Spleen (tissue), 11 donors: Measurements from ENCODE around the gene WNK2. TPM values are rescaled to one million over a fixed set of nuclear protein-coding genes. Genes with fewer than 3 reads are reported as not detected.

Source experiments
- DNase-seq: peaks from one replicate; pipeline ENCODE4 v3.0.0-alpha.2; 2020
- H3K27ac ChIP-seq, 8 donors: fragments of 200-600 bp; sonication (generic) in 7 of 8; 1 replicate in 4 of 8; 2 replicates in 4 of 8; pipeline versions ENCODE4 v1.5.0 to v1.8.0; 2016 to 2021; ENCODE audit warnings: inconsistent platforms in 4 of 8, mild to moderate bottlenecking in 4 of 8, moderate library complexity in 1 of 8
- H3K27me3 ChIP-seq, 7 donors: fragments of 200-600 bp; sonication (generic) in 6 of 7; replicated peaks in 1 of 7; 1 replicate in 4 of 7; 2 replicates in 3 of 7; pipeline versions ENCODE4 v1.5.0 to v1.8.0; 2016 to 2021; ENCODE audit warnings: inconsistent platforms in 3 of 7, mild to moderate bottlenecking in 1 of 7
- H3K36me3 ChIP-seq, 6 donors: fragments of 200-600 bp; sonication (generic) in 5 of 6; 1 replicate in 4 of 6; 2 replicates in 2 of 6; pipeline versions ENCODE4 v1.5.0 to v1.8.0; 2016 to 2021; ENCODE audit warnings: inconsistent platforms in 2 of 6
- H3K4me1 ChIP-seq, 6 donors: fragments of 200-600 bp; sonication (generic) in 5 of 6; 1 replicate in 3 of 6; 2 replicates in 3 of 6; pipeline versions ENCODE4 v1.5.0 to v1.8.0; 2016 to 2021; ENCODE audit warnings: inconsistent platforms in 3 of 6
- H3K4me3 ChIP-seq, 8 donors: fragments of 200-600 bp; sonication (generic) in 7 of 8; 1 replicate in 4 of 8; 2 replicates in 4 of 8; pipeline versions ENCODE4 v1.5.0 to v1.8.0; 2016 to 2021; ENCODE audit warnings: inconsistent platforms in 4 of 8, mild to moderate bottlenecking in 4 of 8, moderate library complexity in 2 of 8
- H3K9me3 ChIP-seq, 8 donors: fragments of 200-600 bp; sonication (generic) in 7 of 8; 1 replicate in 4 of 8; 2 replicates in 4 of 8; pipeline versions ENCODE4 v1.5.0 to v1.8.0; 2016 to 2021; ENCODE audit warnings: inconsistent platforms in 4 of 8
- CTCF ChIP-seq, 11 experiments: fragments of 200-600 bp in 7 of 11; fragments of 450-650 bp in 4 of 11; sonication (generic) in 4 of 11; IDR thresholded peaks in 8 of 11; conservative IDR thresholded peaks in 3 of 11; 1 replicate in 7 of 11; 2 replicates in 4 of 11; pipeline versions ENCODE4 v1.4.0 to v1.8.0; 2016 to 2021; ENCODE audit warnings: antibody characterized with exemption in 11 of 11, inconsistent platforms in 4 of 11, mild to moderate bottlenecking in 1 of 11
- POLR2A ChIP-seq, 3 donors: fragments of 450-650 bp; IDR thresholded peaks; one replicate each; pipeline ENCODE4 v1.5.1; 2017; ENCODE audit warnings: antibody characterized with exemption in 3 of 3, mild to moderate bottlenecking in 1 of 3
- POLR2AphosphoS5 ChIP-seq, 3 donors: sonication (generic); formaldehyde crosslinking; IDR thresholded peaks; one replicate each; pipeline ENCODE4 v1.5.1; 2017; ENCODE audit warnings: antibody characterized with exemption in 3 of 3
- WGBS, 5 donors: extraction: QIAGEN DNeasy Blood & Tissue Kit in 3 of 5; methylation state at CpG; one replicate each; pipeline versions ENCODE4 v1.1.5 to v1.1.7; 2013 to 2018; 5-methylcytosine and 5-hydroxymethylcytosine counted together
- intact Hi-C: fragments of 100-400 bp; cut with DNase I; formaldehyde crosslinking; loops from one replicate; pipeline ENCODE4 v1.15.0; 2023; ENCODE audit warnings: low total_unique reads
- polyA plus RNA-seq, 3 donors: library from polyadenylated mRNA; stranded (reverse); fragments of 200-250 nt; gene quantifications; one replicate each; pipeline ENCODE4 v1.2.1, GENCODE V29; 2013
- total RNA-seq, 7 donors: library from RNA; depleted of rRNA in 3 of 7; stranded (reverse); fragments of >200 nt in 3 of 7; fragmentation: NEBNext Ultra II Directional in 4 of 7; extraction: Animal tissue kit (Norgen Biotek cat#: 25700) in 4 of 7; gene quantifications; one replicate each; pipeline versions ENCODE4 v1.1.0 to v1.2.1, GENCODE V29; 2016 to 2021
- donor health status: healthy with polysubstance abuse.
- donor health status: DM: no; HTN: no; CAD: no; lungs with moderate emphysema.
- donor health status: DM: no; HTN: no; CAD: no.
- donor health status: Bipolar disorder and iron deficiency.
- donor health status: healthy.
- donor health status: DM: no; HTN: no; CAD: no.
- donor health status: DM: yes; HTN: yes; CAD: no.

The WNK2 gene
- total and polyA plus RNA-seq, 10 donors: 1.8 to 20.0 (median 7.3) TPM

- H3K36me3 ChIP-seq: no peaks in the 10 kb centered on the region
- TF ChIP-seq POLR2AphosphoS5 (IDR thresholded peaks at IDR 0.05): no peak
- TF ChIP-seq CTCF (IDR thresholded peaks at IDR 0.05 in 8 of 11, conservative IDR thresholded peaks at IDR 0.05 in 3 of 11): peak; percentile 51 to 83 (median 76)
- TF ChIP-seq POLR2A (IDR thresholded peaks at IDR 0.05): no peak
- DNase-seq: peak; percentile 87
- H3K27ac ChIP-seq: peak overlapping the region in 1 of 8 donors; percentile 21
- H3K4me3 ChIP-seq: no peak overlapping the region
- H3K9me3 ChIP-seq: no peaks in the 10 kb centered on the region
- intact Hi-C loops: loop anchor here (5.0 kb wide), 2 partner anchors 145 to 195 kb away; no protein-coding TSS in a partner anchor
- WGBS, 5 donors: 68 to 75% (median 71%) methylated on average over 6 of the region's 6 CpGs
- H3K27me3 ChIP-seq: peaks cover 0 to 4% (median 0%) of the 10 kb centered on the region in 7 donors
- peaks cover 6 to 29% (median 10%) of the 10 kb centered on the region in 6 donors for H3K4me1 ChIP-seq
Observed at GRCh38 chr9:93302586-93303257, 118.8 kb downstream of the WNK2 start.

- WGBS, 5 donors: 92 to 100% (median 94%) methylated on average over 4 to 11 of the region's 11 CpGs
- DNase-seq: peak; percentile 57
- no peak overlapping the region for H3K4me3 ChIP-seq
- no peak overlapping the region for H3K27ac ChIP-seq
- intact Hi-C loops: loop anchor here (5.0 kb wide), 2 partner anchors 146 to 196 kb away; no protein-coding TSS in a partner anchor
- no peaks in the 10 kb centered on the region for H3K9me3 ChIP-seq
- peaks cover 6 to 29% (median 10%) of the 10 kb centered on the region in 6 donors for H3K4me1 ChIP-seq
- TF ChIP-seq POLR2AphosphoS5 (IDR thresholded peaks at IDR 0.05) (no peak), POLR2A (IDR thresholded peaks at IDR 0.05) (no peak), CTCF (IDR thresholded peaks at IDR 0.05 in 8 of 11, conservative IDR thresholded peaks at IDR 0.05 in 3 of 11) (no peak)
- H3K27me3 ChIP-seq: no peaks in the 10 kb centered on the region
- no peaks in the 10 kb centered on the region for H3K36me3 ChIP-seq
Observed at GRCh38 chr9:93303258-93303771, 119.4 kb downstream of the WNK2 start.

- no peak for TF ChIP-seq CTCF (IDR thresholded peaks at IDR 0.05 in 8 of 11, conservative IDR thresholded peaks at IDR 0.05 in 3 of 11)
- no peak for TF ChIP-seq POLR2A (IDR thresholded peaks at IDR 0.05)
- no peak for TF ChIP-seq POLR2AphosphoS5 (IDR thresholded peaks at IDR 0.05)
- Histone ChIP-seq H3K9me3 (no peaks in the 10 kb centered on the region), H3K4me1 (peaks cover 6 to 29% (median 10%) of the 10 kb centered on the region in 6 donors), H3K36me3 (no peaks in the 10 kb centered on the region), H3K4me3 (no peak overlapping the region), H3K27me3 (no peaks in the 10 kb centered on the region), H3K27ac (no peak overlapping the region)
- 87 to 97% (median 91%) methylated on average over 14 to 19 of the region's 19 CpGs for WGBS, 5 donors
- DNase-seq: peak; percentile 56
- intact Hi-C loops: loop anchor here (5.0 kb wide), 2 partner anchors 147 to 197 kb away; no protein-coding TSS in a partner anchor
Observed at GRCh38 chr9:93303806-93304573, 120.1 kb downstream of the WNK2 start.
